Subcutaneous adipose tissue (tissue), 4 donors: ENCODE data around the gene SLC30A4. TPM values are rescaled to one million over a fixed set of nuclear protein-coding genes. Genes with fewer than 3 reads are reported as not detected.

Source experiments
- total RNA-seq, 4 donors: library from RNA; depleted of rRNA; stranded (reverse); fragments of >200 nt; gene quantifications; one replicate each; pipeline ENCODE4 v1.1.0, GENCODE V29; 2016
- TF ChIP-seq, protein P1 (sequence below): fragments of 450-650 bp; IDR thresholded peaks from one replicate; pipeline ENCODE4 v1.5.1; 2016; ENCODE audit warnings: low read depth, mild to moderate bottlenecking, control low read depth, antibody characterized with exemption, moderate library complexity

Gene SLC30A4
- total RNA-seq, 4 donors from 2014 or later = 8.1 to 10.9 (median 9.2) TPM

DNA sequence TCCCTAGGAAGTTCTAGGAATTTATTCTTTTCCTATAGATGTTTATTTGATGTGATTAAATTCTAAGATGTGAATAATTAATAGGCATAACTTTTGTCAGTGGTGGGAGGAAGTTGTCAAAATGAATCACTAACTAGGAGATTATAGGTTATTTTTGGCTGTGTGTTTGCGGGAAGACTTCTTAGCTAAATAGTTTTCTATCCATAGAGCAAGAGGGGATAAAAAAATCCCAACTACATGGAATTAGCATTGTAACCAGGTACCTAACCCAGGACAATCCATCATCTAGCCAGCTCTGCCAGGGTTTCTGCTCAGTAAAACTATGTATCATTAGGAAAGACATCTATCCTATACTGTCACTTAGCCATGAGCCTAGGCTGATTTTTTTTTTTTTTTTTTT lies 23.9 kb downstream of the SLC30A4 start:
- TF ChIP-seq, protein P1, sequence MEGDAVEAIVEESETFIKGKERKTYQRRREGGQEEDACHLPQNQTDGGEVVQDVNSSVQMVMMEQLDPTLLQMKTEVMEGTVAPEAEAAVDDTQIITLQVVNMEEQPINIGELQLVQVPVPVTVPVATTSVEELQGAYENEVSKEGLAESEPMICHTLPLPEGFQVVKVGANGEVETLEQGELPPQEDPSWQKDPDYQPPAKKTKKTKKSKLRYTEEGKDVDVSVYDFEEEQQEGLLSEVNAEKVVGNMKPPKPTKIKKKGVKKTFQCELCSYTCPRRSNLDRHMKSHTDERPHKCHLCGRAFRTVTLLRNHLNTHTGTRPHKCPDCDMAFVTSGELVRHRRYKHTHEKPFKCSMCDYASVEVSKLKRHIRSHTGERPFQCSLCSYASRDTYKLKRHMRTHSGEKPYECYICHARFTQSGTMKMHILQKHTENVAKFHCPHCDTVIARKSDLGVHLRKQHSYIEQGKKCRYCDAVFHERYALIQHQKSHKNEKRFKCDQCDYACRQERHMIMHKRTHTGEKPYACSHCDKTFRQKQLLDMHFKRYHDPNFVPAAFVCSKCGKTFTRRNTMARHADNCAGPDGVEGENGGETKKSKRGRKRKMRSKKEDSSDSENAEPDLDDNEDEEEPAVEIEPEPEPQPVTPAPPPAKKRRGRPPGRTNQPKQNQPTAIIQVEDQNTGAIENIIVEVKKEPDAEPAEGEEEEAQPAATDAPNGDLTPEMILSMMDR = no peak

DNA sequence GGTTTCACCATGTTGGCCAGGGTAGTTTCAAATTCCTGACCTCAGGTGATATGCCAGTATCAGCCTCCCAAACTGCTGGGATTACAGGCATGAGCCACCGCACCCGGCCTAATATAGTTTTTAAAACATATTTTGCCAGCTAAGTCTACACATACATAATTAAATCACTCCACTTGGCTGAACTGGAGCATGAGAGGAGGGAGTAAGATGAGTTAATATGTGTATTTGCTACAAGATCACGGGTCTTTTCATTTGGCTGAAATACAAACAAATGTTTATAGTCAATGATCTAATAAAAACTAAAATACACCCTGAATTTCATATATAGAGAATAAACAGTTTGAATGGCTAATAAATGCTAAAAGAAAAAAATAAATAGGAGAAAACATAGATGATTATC lies 25.3 kb downstream of the SLC30A4 start:
- TF ChIP-seq, protein P1 = no peak

DNA sequence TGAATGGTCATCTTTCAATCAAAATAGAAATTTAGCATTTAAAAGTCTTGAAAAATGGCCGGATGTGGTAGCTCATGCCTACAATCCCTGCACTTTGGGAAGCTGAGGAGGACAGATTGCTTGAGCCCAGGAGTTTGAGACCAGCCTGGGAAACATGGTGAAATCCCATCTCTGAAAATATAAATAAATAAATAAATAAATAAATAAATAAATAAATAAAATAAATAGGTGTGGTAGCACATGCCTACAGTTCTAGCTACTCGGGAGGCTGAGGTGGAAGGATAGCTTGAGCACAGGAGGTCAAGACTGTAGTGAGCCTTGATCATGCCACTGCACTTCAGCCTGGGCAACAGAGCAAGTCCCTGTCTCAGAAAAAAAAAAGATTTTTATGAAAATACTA lies 25.9 kb downstream of the SLC30A4 start:
- TF ChIP-seq, protein P1 = no peak

DNA sequence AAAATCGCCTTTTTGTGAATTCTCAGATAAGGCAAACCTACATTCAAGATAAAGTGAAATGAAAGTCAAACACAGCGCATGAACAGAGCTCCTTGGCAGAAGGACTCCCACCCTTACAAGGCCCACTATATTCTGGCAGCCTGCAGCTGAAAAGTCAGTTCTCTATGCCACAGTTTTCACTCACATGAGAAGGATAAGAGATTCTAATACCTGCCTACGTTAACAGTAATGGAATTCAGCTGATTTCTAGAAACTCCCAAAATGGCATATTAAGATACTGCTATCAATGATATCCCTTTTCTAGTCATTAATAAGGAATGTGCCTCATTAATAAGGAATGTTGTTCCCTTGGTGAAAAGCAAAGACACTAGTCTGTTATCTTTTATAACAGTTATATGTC lies 27.0 kb downstream of the SLC30A4 start:
- TF ChIP-seq, protein P1 = no peak

DNA sequence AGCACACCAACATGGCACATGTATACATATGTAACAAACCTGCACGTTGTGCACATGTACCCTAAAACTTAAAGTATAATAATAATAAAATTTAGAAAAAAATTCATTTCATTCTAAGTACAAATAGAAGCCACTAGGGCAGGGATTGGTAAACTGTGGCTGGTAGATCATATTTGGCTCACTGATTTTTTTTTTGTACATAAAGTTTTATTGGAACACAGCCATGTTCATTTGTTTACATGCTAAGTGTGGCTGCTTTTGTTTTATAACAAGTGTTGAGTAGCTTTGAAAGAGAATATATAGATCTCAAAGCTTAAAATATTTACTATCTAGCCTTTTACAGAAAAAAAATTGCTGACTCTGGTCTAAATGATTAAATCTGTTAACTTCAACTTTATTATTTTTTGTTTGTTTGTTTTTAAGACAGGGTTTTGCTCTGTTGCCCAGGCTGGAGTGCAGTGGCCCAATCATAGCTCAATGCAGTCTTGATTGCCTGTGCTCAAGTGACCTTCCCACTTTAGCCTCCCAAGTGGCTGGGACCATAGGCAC lies 32.8 kb downstream of the SLC30A4 start:
- TF ChIP-seq, protein P1 = no peak

DNA sequence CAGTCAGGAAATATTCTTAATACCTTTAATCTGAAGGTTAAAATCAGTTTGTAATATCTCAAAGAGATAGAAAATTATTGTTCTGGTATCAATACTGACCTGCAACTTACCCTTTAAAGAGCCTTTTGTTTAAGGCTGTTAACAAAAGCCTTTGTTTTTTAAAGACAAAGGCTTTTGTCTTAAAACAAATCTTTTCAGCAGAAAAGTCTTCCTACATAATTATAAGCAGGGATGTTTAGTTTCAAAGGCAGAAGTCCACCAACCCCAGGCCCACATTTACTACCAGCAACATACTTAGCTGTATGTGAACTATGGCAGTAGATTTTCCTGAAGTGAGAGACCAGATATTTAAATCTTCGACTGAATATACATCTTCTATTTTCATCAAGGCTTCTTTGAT lies 36.2 kb downstream of the SLC30A4 start:
- TF ChIP-seq, protein P1 = no peak

DNA sequence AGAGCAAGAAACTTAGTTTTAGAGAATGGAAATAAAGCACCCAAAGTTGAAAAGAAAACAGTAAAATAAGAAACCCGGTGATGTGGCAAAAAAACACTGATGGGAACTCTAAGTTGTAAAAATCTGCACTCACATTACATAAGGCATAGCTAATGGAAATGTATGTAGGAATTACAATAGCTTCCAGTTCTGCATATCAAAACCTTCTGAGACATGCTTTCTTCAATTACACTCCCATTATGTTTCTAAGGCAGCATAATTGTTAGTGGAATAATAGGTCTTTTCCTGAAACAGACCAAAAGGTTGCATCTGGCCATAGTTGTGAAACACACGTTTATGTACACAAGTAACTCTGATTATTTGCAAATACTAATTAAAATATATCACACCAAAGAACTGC lies 41.4 kb downstream of the SLC30A4 start:
- TF ChIP-seq, protein P1 = no peak
